Left lung (tissue), 10 donors: Measurements from ENCODE around the gene CIZ1. TPM values are rescaled to one million over a fixed set of nuclear protein-coding genes. Genes with fewer than 3 reads are reported as not detected.
"Not testable (repeated sequence)": the region's sequence is repeated elsewhere in the genome, so short reads cannot be mapped to it uniquely, and the experiment has no call there.

ENCODE experiments used
- ATAC-seq: fragments of 200-7000 bp; cut with Tn5 transposase; one replicate; pipeline ENCODE4 v1.9.1; 2020; ENCODE audit warnings: moderate library complexity
- DNase-seq, 4 donors: peaks; one replicate each; pipeline ENCODE4 v3.0.0-alpha.2; 2013 to 2020
- H3K27ac ChIP-seq, 2 donors: fragments of 200-600 bp; sonication (generic) in 1 of 2; one replicate each; pipeline versions ENCODE4 v1.5.0 to v1.8.0; 2020 to 2021
- H3K27me3 ChIP-seq, 2 donors: fragments of 200-600 bp; sonication (generic) in 1 of 2; one replicate each; pipeline versions ENCODE4 v1.5.0 to v1.8.0; 2020 to 2021
- H3K36me3 ChIP-seq, 2 donors: fragments of 200-600 bp; sonication (generic) in 1 of 2; one replicate each; pipeline versions ENCODE4 v1.5.0 to v1.8.0; 2020 to 2021
- H3K4me1 ChIP-seq, 2 donors: fragments of 200-600 bp; one replicate each; pipeline ENCODE4 v1.8.0; 2021
- H3K4me3 ChIP-seq, 2 donors: fragments of 200-600 bp; sonication (generic) in 1 of 2; one replicate each; pipeline versions ENCODE4 v1.5.0 to v1.8.0; 2020 to 2021; ENCODE audit warnings: mild to moderate bottlenecking in 1 of 2
- H3K9me3 ChIP-seq, 2 donors: fragments of 200-600 bp; sonication (generic) in 1 of 2; one replicate each; pipeline versions ENCODE4 v1.5.0 to v1.8.0; 2020 to 2021
- intact Hi-C, 2 donors: fragments of 100-400 bp; cut with DNase I; formaldehyde crosslinking; loops; one replicate each; pipeline versions ENCODE4 v1.11.2 to v1.14.2; 2022
- polyA plus RNA-seq, 6 donors: library from polyadenylated mRNA; unstranded; fragments of 120-200 nt; gene quantifications; one replicate each; pipeline ENCODE4 v1.2.1, GENCODE V29; 2013; ENCODE audit not compliant: insufficient read length in 6 of 6
- total RNA-seq, 2 donors: library from RNA; stranded (reverse); fragmentation: NEBNext Ultra II Directional; extraction: Animal tissue kit (Norgen Biotek cat#: 25700); gene quantifications; one replicate each; pipeline ENCODE4 v1.2.1, GENCODE V29; 2021
- TF ChIP-seq, protein P1 (sequence below), 2 donors: fragments of 200-600 bp; sonication (generic) in 1 of 2; IDR thresholded peaks; one replicate each; pipeline versions ENCODE4 v1.5.0 to v1.8.0; 2021; ENCODE audit warnings: antibody characterized with exemption in 2 of 2
- donor health status: DM: no; HTN: yes; CAD: no.
- donor health status: DM: no; HTN: no; CAD: no.

The CIZ1 gene
- total and polyA plus RNA-seq, 8 donors = 102 to 163 (median 143) TPM

GRCh38 chr9:128129976-128130590, 61.3 kb downstream of the CIZ1 start:
- H3K36me3 ChIP-seq, H3K9me3 ChIP-seq, H3K4me3 ChIP-seq, H3K27ac ChIP-seq, H3K27me3 ChIP-seq, ATAC-seq, intact Hi-C loops: not testable (repeated sequence)
- TF ChIP-seq, protein P1, sequence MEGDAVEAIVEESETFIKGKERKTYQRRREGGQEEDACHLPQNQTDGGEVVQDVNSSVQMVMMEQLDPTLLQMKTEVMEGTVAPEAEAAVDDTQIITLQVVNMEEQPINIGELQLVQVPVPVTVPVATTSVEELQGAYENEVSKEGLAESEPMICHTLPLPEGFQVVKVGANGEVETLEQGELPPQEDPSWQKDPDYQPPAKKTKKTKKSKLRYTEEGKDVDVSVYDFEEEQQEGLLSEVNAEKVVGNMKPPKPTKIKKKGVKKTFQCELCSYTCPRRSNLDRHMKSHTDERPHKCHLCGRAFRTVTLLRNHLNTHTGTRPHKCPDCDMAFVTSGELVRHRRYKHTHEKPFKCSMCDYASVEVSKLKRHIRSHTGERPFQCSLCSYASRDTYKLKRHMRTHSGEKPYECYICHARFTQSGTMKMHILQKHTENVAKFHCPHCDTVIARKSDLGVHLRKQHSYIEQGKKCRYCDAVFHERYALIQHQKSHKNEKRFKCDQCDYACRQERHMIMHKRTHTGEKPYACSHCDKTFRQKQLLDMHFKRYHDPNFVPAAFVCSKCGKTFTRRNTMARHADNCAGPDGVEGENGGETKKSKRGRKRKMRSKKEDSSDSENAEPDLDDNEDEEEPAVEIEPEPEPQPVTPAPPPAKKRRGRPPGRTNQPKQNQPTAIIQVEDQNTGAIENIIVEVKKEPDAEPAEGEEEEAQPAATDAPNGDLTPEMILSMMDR (IDR thresholded peaks at IDR 0.05) = peak; percentile 55 to 61
- peak in 1 of 4 donors; percentile 81 for DNase-seq
- H3K4me1 ChIP-seq = peaks cover 6 to 30% of the 10 kb centered on the region in 2 donors

GRCh38 chr9:128128836-128129590, 62.4 kb downstream of the CIZ1 start:
- H3K27me3 ChIP-seq = peaks cover 0 to 7% of the 10 kb centered on the region in 2 donors
- ATAC-seq = no peak
- peak in 1 of 4 donors; percentile 79 for DNase-seq
- intact Hi-C loops = no loop called here
- peaks cover 6 to 35% of the 10 kb centered on the region in 2 donors for H3K4me1 ChIP-seq
- no peaks in the 10 kb centered on the region for H3K9me3 ChIP-seq
- peaks cover 0 to 8% of the 10 kb centered on the region in 2 donors for H3K36me3 ChIP-seq
- peak overlapping the region; percentile 93 to 95 for H3K27ac ChIP-seq
- H3K4me3 ChIP-seq = peak overlapping the region; percentile 89 to 92
- TF ChIP-seq, protein P1 (IDR thresholded peaks at IDR 0.05) = no peak

GRCh38 chr9:128127990-128128835, 63.2 kb downstream of the CIZ1 start:
- H3K36me3 ChIP-seq = peaks cover 0 to 16% of the 10 kb centered on the region in 2 donors
- peaks cover 6 to 35% of the 10 kb centered on the region in 2 donors for H3K4me1 ChIP-seq
- DNase-seq = peak; percentile 83 to 97 (median 92)
- peaks cover 0 to 7% of the 10 kb centered on the region in 2 donors for H3K27me3 ChIP-seq
- peak overlapping the region; percentile 93 to 95 for H3K27ac ChIP-seq
- ATAC-seq = peak; percentile 93
- no peaks in the 10 kb centered on the region for H3K9me3 ChIP-seq
- TF ChIP-seq, protein P1 (IDR thresholded peaks at IDR 0.05) = no peak
- intact Hi-C loops = no loop called here
- peak overlapping the region; percentile 89 to 92 for H3K4me3 ChIP-seq

- intact Hi-C loops = no loop called here
- peak within 1 kb of the TSS; percentile 89 to 92 for H3K4me3 ChIP-seq
- peak; percentile 87 for ATAC-seq
- DNase-seq = peak; percentile 83 to 97 (median 90)
- H3K27me3 ChIP-seq = peaks cover 0 to 7% of the 10 kb centered on the region in 2 donors
- H3K36me3 ChIP-seq = peaks cover 0 to 23% of the 10 kb centered on the region in 2 donors
- H3K9me3 ChIP-seq = no peaks in the 10 kb centered on the region
- peak within 1 kb of the TSS; percentile 93 to 95 for H3K27ac ChIP-seq
- TF ChIP-seq, protein P1 (IDR thresholded peaks at IDR 0.05) = peak in 1 of 2 donors; percentile 6
- H3K4me1 ChIP-seq = peaks cover 6 to 35% of the 10 kb centered on the region in 2 donors
Measured at GRCh38 chr9:128127568-128127989, 63.8 kb downstream of the CIZ1 start, which contains the start of gene PTGES2. TSS of gene PTGES2 (minus strand) at chr9:128127729. CDS start at chr9:128127717, 12 bp downstream.
